HEK293 (cell line): ENCODE measurements around the gene IL1RL2.

Experiments
- BCL11B ChIP-seq: fragments of 450-650 bp; formaldehyde crosslinking; IDR thresholded peaks from 2 replicates; pipeline ENCODE4 v1.5.1; 2016; ENCODE audit warnings: low read depth, missing biosample characterization, missing genetic modification characterization
- PATZ1 ChIP-seq: fragments of 450-650 bp; formaldehyde crosslinking; IDR thresholded peaks from 2 replicates; pipeline ENCODE4 v1.5.1; 2016; ENCODE audit warnings: missing biosample characterization, missing genetic modification characterization
- TF ChIP-seq, protein P1 (sequence below): fragments of 450-650 bp; formaldehyde crosslinking; IDR thresholded peaks from 2 replicates; pipeline ENCODE4 v1.5.1; 2016; ENCODE audit warnings: missing biosample characterization, missing genetic modification characterization, borderline replicate concordance
- TF ChIP-seq, protein P2 (sequence below): fragments of 450-650 bp; formaldehyde crosslinking; IDR thresholded peaks from 2 replicates; pipeline ENCODE4 v1.5.1; 2016; ENCODE audit warnings: missing biosample characterization, missing genetic modification characterization

DNA sequence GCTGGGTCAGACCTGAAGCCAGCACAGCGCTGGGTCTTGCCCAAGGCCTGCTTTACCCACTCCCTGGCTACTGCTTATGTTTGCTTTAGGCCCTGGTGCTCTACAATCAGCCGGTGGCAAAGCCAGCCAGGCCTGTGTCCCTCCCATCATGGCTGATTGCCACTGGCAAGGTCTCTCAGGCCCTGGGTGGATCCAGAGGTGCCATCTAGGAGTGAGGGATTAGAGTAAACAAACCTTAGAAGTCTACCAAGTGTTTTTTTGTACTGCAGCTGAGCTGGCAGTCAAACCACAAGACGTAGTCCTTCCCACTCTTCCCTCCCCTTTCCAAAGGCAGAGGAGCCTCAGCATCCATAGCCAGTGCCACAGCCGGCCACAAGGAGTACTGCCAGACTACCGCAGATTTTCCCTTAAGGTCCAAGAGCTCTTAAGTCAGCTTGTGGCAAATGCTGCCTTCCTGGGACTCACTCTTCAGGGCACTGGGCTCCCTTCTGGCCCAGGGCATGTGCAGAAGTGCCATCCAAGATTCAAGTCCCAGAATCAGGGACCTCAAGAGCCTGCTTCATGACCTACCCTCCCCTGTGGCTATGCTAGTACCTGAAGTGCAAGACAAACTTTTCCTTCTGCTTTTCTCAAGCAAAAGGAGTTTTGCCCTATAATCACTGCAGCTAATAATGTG is 20.0 kb downstream of the IL1RL2 start:
- TF ChIP-seq, protein P1, sequence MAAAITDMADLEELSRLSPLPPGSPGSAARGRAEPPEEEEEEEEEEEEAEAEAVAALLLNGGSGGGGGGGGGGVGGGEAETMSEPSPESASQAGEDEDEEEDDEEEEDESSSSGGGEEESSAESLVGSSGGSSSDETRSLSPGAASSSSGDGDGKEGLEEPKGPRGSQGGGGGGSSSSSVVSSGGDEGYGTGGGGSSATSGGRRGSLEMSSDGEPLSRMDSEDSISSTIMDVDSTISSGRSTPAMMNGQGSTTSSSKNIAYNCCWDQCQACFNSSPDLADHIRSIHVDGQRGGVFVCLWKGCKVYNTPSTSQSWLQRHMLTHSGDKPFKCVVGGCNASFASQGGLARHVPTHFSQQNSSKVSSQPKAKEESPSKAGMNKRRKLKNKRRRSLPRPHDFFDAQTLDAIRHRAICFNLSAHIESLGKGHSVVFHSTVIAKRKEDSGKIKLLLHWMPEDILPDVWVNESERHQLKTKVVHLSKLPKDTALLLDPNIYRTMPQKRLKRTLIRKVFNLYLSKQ (tag by site-specific recombination), result no peak
- TF ChIP-seq PATZ1 (tag by site-specific recombination) (no peak), BCL11B (tag by site-specific recombination) (no peak)
- TF ChIP-seq, protein P2, sequence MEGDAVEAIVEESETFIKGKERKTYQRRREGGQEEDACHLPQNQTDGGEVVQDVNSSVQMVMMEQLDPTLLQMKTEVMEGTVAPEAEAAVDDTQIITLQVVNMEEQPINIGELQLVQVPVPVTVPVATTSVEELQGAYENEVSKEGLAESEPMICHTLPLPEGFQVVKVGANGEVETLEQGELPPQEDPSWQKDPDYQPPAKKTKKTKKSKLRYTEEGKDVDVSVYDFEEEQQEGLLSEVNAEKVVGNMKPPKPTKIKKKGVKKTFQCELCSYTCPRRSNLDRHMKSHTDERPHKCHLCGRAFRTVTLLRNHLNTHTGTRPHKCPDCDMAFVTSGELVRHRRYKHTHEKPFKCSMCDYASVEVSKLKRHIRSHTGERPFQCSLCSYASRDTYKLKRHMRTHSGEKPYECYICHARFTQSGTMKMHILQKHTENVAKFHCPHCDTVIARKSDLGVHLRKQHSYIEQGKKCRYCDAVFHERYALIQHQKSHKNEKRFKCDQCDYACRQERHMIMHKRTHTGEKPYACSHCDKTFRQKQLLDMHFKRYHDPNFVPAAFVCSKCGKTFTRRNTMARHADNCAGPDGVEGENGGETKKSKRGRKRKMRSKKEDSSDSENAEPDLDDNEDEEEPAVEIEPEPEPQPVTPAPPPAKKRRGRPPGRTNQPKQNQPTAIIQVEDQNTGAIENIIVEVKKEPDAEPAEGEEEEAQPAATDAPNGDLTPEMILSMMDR, result no peak
